Kidney (tissue), 14 donors: ENCODE results near the gene CTTNBP2NL. TPM values are rescaled to one million over a fixed set of nuclear protein-coding genes. Genes with fewer than 3 reads are reported as not detected.

ENCODE experiments used
- DNase-seq, 5 donors: peaks; one replicate each; pipeline ENCODE4 v3.0.0-alpha.2; 2013 to 2020
- FAIRE-seq: peaks from 2 replicates; lab custom pipeline; 2012; peaks lifted over from hg19 to GRCh38; lab: Jason Lieb, UNC
- H3K27ac ChIP-seq, 2 donors: one replicate each; pipeline ENCODE4 v1.7.0; 2013; ENCODE audit warnings: low read depth in 2 of 2, low read length in 2 of 2, inconsistent platforms in 1 of 2
- H3K27me3 ChIP-seq: one replicate; pipeline ENCODE4 v1.7.1; 2013; ENCODE audit warnings: low read length, inconsistent platforms; ENCODE audit not compliant: control insufficient read depth, insufficient read depth
- H3K36me3 ChIP-seq, 3 donors: one replicate each; pipeline versions ENCODE4 v1.7.0 to v1.7.1; 2013; ENCODE audit warnings: low read length in 3 of 3, control low read depth in 1 of 3, inconsistent platforms in 1 of 3; ENCODE audit not compliant: insufficient read depth in 3 of 3, control insufficient read depth in 2 of 3
- H3K4me1 ChIP-seq, 3 donors: one replicate each; pipeline versions ENCODE4 v1.7.0 to v1.7.1; 2013; ENCODE audit warnings: low read length in 3 of 3, inconsistent platforms in 1 of 3, low read depth in 1 of 3; ENCODE audit not compliant: control insufficient read depth in 2 of 3, insufficient read depth in 2 of 3
- H3K4me3 ChIP-seq, 3 donors: one replicate each; pipeline versions ENCODE4 v1.7.0 to v1.8.1; 2013; ENCODE audit warnings: low read length in 3 of 3, control low read depth in 1 of 3, inconsistent platforms in 1 of 3
- H3K9ac ChIP-seq, 3 donors: one replicate each; pipeline versions ENCODE4 v1.7.0 to v1.7.1; 2013; ENCODE audit warnings: low read length in 3 of 3, control low read depth in 1 of 3, inconsistent platforms in 1 of 3
- H3K9me3 ChIP-seq, 3 donors: one replicate each; pipeline versions ENCODE4 v1.7.0 to v1.7.1; 2013; ENCODE audit warnings: low read length in 3 of 3, control low read depth in 1 of 3, inconsistent platforms in 1 of 3; ENCODE audit not compliant: control insufficient read depth in 2 of 3, insufficient read depth in 1 of 3
- CTCF ChIP-seq: IDR thresholded peaks from 3 replicates; pipeline ENCODE4 v1.5.1; 2012; ENCODE audit warnings: mild to moderate bottlenecking, moderate library complexity, borderline replicate concordance; ENCODE audit not compliant: insufficient read depth; ENCODE audit errors: extremely low read depth
- intact Hi-C: fragments of 100-400 bp; cut with DNase I; formaldehyde crosslinking; loops from one replicate; pipeline ENCODE4 v1.11.1; 2022
- polyA plus RNA-seq: library from polyadenylated mRNA; stranded (reverse); fragments of 350-450 nt; fragmentation: Illumina TruSeq; extraction: RNeasy Lipid Tissue Mini Kit (QIAGEN cat#74804); gene quantifications from one replicate; pipeline ENCODE4 v1.2.3, GENCODE V29; 2014; ENCODE audit warnings: low read depth, low replicate concordance; ENCODE audit not compliant: insufficient read depth
- total RNA-seq: library from RNA; stranded (reverse); fragmentation: NEBNext Ultra II Directional; extraction: Animal tissue kit (Norgen Biotek cat#: 25700); gene quantifications from one replicate; pipeline ENCODE4 v1.2.1, GENCODE V29; 2021
- donor health status: control.
- donor health status: control.
- donor health status: control.
- donor health status: control.
- donor health status: control.
- donor health status: DM: yes; HTN: yes; CAD: no.
- donor health status: Normal renal cell carcinoma (clear cell type).

The CTTNBP2NL gene
- total and polyA plus RNA-seq, 2 donors from 2014 or later = 6.7 to 65.4 TPM

- H3K36me3 ChIP-seq = peaks cover 0 to 3% (median 0%) of the 10 kb centered on the region in 3 donors
- no peak overlapping the region for H3K4me3 ChIP-seq
- H3K27ac ChIP-seq = no peak overlapping the region
- H3K9me3 ChIP-seq = no peaks in the 10 kb centered on the region
- intact Hi-C loops = no loop called here
- H3K27me3 ChIP-seq = no peaks in the 10 kb centered on the region
- no peak overlapping the region for H3K9ac ChIP-seq
- H3K4me1 ChIP-seq = peaks cover 0 to 2% (median 0%) of the 10 kb centered on the region in 3 donors
- FAIRE-seq = no peak
- no peak for TF ChIP-seq CTCF
- DNase-seq = no peak
These were observed 44.6 kb downstream of the CTTNBP2NL start for GRCh38 chr1:112440574-112440973.

GRCh38 chr1:112444269-112444668 lies 48.3 kb downstream of the CTTNBP2NL start:
- Histone ChIP-seq H3K9me3 (no peaks in the 10 kb centered on the region), H3K9ac (no peak overlapping the region), H3K36me3 (peaks cover 0 to 2% (median 0%) of the 10 kb centered on the region in 3 donors), H3K27me3 (no peaks in the 10 kb centered on the region), H3K4me3 (no peak overlapping the region), H3K27ac (no peak overlapping the region), H3K4me1 (no peaks in the 10 kb centered on the region)
- intact Hi-C loops = no loop called here
- FAIRE-seq (no peak), DNase-seq (no peak)
- no peak for TF ChIP-seq CTCF

- Histone ChIP-seq H3K4me1 (no peaks in the 10 kb centered on the region), H3K36me3 (peaks cover 0 to 2% (median 0%) of the 10 kb centered on the region in 3 donors), H3K9me3 (no peaks in the 10 kb centered on the region), H3K9ac (no peak overlapping the region), H3K4me3 (no peak overlapping the region), H3K27ac (no peak overlapping the region), H3K27me3 (no peaks in the 10 kb centered on the region)
- DNase-seq = no peak
- intact Hi-C loops = no loop called here
- FAIRE-seq = no peak
- no peak for TF ChIP-seq CTCF
These were observed 49.6 kb downstream of the CTTNBP2NL start for GRCh38 chr1:112445596-112445995.

GRCh38 chr1:112446411-112446810 lies 50.4 kb downstream of the CTTNBP2NL start:
- no peak for TF ChIP-seq CTCF
- no peak overlapping the region for H3K9ac ChIP-seq
- H3K27ac ChIP-seq = no peak overlapping the region
- H3K36me3 ChIP-seq = peaks cover 0 to 2% (median 0%) of the 10 kb centered on the region in 3 donors
- FAIRE-seq (no peak), DNase-seq (no peak)
- no peaks in the 10 kb centered on the region for H3K27me3 ChIP-seq
- intact Hi-C loops = no loop called here
- H3K4me1 ChIP-seq = no peaks in the 10 kb centered on the region
- no peak overlapping the region for H3K4me3 ChIP-seq
- H3K9me3 ChIP-seq = no peaks in the 10 kb centered on the region
